Activated CD8-positive, alpha-beta memory T cell treated with anti-CD3 and anti-CD28 coated beads for 24 hours (primary cell): ENCODE data around the gene TNNI3K.

Source experiments
- DNase-seq: peaks from one replicate; pipeline ENCODE4 v3.0.0-alpha.2; 2020

TNNI3K gene

GRCh38 chr1:74452035-74452434 lies 216.8 kb downstream of the TNNI3K start:
- DNase-seq, result no peak

GRCh38 chr1:74453277-74453676 lies 218.1 kb downstream of the TNNI3K start:
- DNase-seq, result no peak

GRCh38 chr1:74455390-74455789 lies 220.2 kb downstream of the TNNI3K start:
- no peak for DNase-seq

- no peak for DNase-seq
These were observed 222.1 kb downstream of the TNNI3K start for GRCh38 chr1:74457253-74457652.

- DNase-seq, result no peak
These were observed 228.3 kb downstream of the TNNI3K start for GRCh38 chr1:74463333-74463988.

GRCh38 chr1:74464037-74464436 lies 228.8 kb downstream of the TNNI3K start:
- DNase-seq, result no peak

GRCh38 chr1:74465193-74465681 lies 230.1 kb downstream of the TNNI3K start:
- DNase-seq, result no peak

- DNase-seq, result no peak
These were observed 232.7 kb downstream of the TNNI3K start for GRCh38 chr1:74467786-74468377.

- DNase-seq, result no peak
These were observed 233.9 kb downstream of the TNNI3K start for GRCh38 chr1:74468982-74469603.

GRCh38 chr1:74470251-74470650 lies 235.1 kb downstream of the TNNI3K start:
- DNase-seq, result no peak

GRCh38 chr1:74470936-74471335 lies 235.7 kb downstream of the TNNI3K start:
- DNase-seq, result no peak

- no peak for DNase-seq
These were observed 236.3 kb downstream of the TNNI3K start for GRCh38 chr1:74471470-74471869.

GRCh38 chr1:74474585-74474984 lies 239.4 kb downstream of the TNNI3K start:
- no peak for DNase-seq

GRCh38 chr1:74478979-74479378 lies 243.8 kb downstream of the TNNI3K start:
- DNase-seq, result no peak

- DNase-seq, result no peak
These were observed 244.9 kb downstream of the TNNI3K start for GRCh38 chr1:74480068-74480467.

GRCh38 chr1:74481607-74482006 lies 246.4 kb downstream of the TNNI3K start:
- DNase-seq, result no peak

GRCh38 chr1:74485622-74486021 lies 250.4 kb downstream of the TNNI3K start:
- DNase-seq, result no peak

- no peak for DNase-seq
These were observed 250.8 kb downstream of the TNNI3K start for GRCh38 chr1:74486036-74486435.

- DNase-seq, result no peak
These were observed 261.5 kb downstream of the TNNI3K start for GRCh38 chr1:74496669-74497068.

- no peak for DNase-seq
These were observed 263.7 kb downstream of the TNNI3K start for GRCh38 chr1:74498901-74499300.

- no peak for DNase-seq
These were observed 267.2 kb downstream of the TNNI3K start for GRCh38 chr1:74502432-74502831.

GRCh38 chr1:74502858-74503257 lies 267.7 kb downstream of the TNNI3K start:
- DNase-seq, result no peak

- DNase-seq, result peak; percentile 59
These were observed 269.1 kb downstream of the TNNI3K start for GRCh38 chr1:74504125-74504932.
